HG02973 (cell line): ENCODE measurements around the gene A1BG.

Experiments
- ATAC-seq: cut with Tn5 transposase; IDR thresholded peaks from one replicate; pipeline ENCODE4 v1.9.1; 2021; ENCODE audit warnings: moderate library complexity; ENCODE audit not compliant: unreplicated experiment

A1BG gene

GRCh38 chr19:58305065-58305931 lies 48.0 kb downstream of the A1BG start, which contains the start of gene ERVK3-1:
TSS of gene ERVK3-1 (plus strand) at chr19:58305377. CDS start at chr19:58312169, 6,792 bp downstream.
- peak; percentile 93 for ATAC-seq

- ATAC-seq, result peak; percentile 9
Measured at GRCh38 chr19:58304748-58305064, 48.6 kb downstream of the A1BG start.

- ATAC-seq, result no peak
Measured at GRCh38 chr19:58304255-58304654, 49.0 kb downstream of the A1BG start.

GRCh38 chr19:58300620-58301019 lies 52.7 kb downstream of the A1BG start:
- ATAC-seq, result no peak

GRCh38 chr19:58296104-58296503 lies 57.2 kb downstream of the A1BG start:
- no peak for ATAC-seq
